Common myeloid progenitor, CD34-positive (primary cell): ENCODE measurements around the gene SELENOO.

Experiments
- CTCF ChIA-PET: fragments of 350-600 bp; sonication (Branson Sonifier 250); formaldehyde crosslinking; loops from one replicate; lab custom pipeline; 2021; ENCODE audit warnings: antibody characterized with exemption; lab: Charles Lee
- POLR2A ChIA-PET: fragments of 350-600 bp; sonication (Branson Sonifier 250); formaldehyde crosslinking; loops from one replicate; lab custom pipeline; 2021; ENCODE audit warnings: antibody characterized with exemption; lab: Charles Lee
- DNase-seq, 3 donors: peaks; one replicate each; pipeline versions ENCODE4 v3.0.0 to v3.0.0-alpha.2; 2013
- H3K27ac ChIP-seq, 2 experiments: 1 replicate in 1 of 2; 2 replicates in 1 of 2; pipeline ENCODE4 v1.7.0; 2013; ENCODE audit warnings: inconsistent platforms in 2 of 2, low read length in 2 of 2, mild to moderate bottlenecking in 2 of 2, low read depth in 1 of 2, moderate library complexity in 1 of 2; ENCODE audit not compliant: severe bottlenecking in 2 of 2, insufficient read depth in 1 of 2, poor library complexity in 1 of 2
- H3K27me3 ChIP-seq, 5 experiments: replicated peaks in 2 of 5; 1 replicate in 3 of 5; 2 replicates in 2 of 5; pipeline versions ENCODE4 v1.6.1 to v1.7.0; 2013; ENCODE audit warnings: low read length in 4 of 5, mild to moderate bottlenecking in 2 of 5, moderate library complexity in 2 of 5, inconsistent platforms in 1 of 5; ENCODE audit not compliant: insufficient read depth in 5 of 5, control insufficient read depth in 4 of 5
- H3K36me3 ChIP-seq, 4 experiments: 1 replicate in 2 of 4; 2 replicates in 2 of 4; pipeline versions ENCODE4 v1.6.1 to v1.7.0; 2013; ENCODE audit warnings: low read length in 3 of 4, control low read depth in 1 of 4, mild to moderate bottlenecking in 1 of 4; ENCODE audit not compliant: control insufficient read depth in 4 of 4, insufficient read depth in 4 of 4
- H3K4me1 ChIP-seq, 4 experiments: 1 replicate in 3 of 4; 2 replicates in 1 of 4; pipeline versions ENCODE4 v1.6.1 to v1.7.1; 2013; ENCODE audit warnings: low read length in 3 of 4, mild to moderate bottlenecking in 3 of 4, control low read depth in 1 of 4, inconsistent platforms in 1 of 4, moderate library complexity in 1 of 4; ENCODE audit not compliant: control insufficient read depth in 4 of 4, insufficient read depth in 4 of 4; ENCODE audit errors: control extremely low read depth in 1 of 4
- H3K4me3 ChIP-seq, 7 experiments: 1 replicate in 4 of 7; 2 replicates in 3 of 7; pipeline versions ENCODE4 v1.5.1 to v1.7.0; 2013; ENCODE audit warnings: mild to moderate bottlenecking in 7 of 7, low read length in 6 of 7, moderate library complexity in 6 of 7, inconsistent platforms in 2 of 7, low read depth in 2 of 7, control low read depth in 1 of 7; ENCODE audit not compliant: insufficient read depth in 4 of 7, control insufficient read depth in 1 of 7; ENCODE audit errors: extremely low read depth in 1 of 7
- H3K9me3 ChIP-seq, 5 experiments: 1 replicate in 4 of 5; 2 replicates in 1 of 5; pipeline versions ENCODE4 v1.6.1 to v1.7.1; 2013; ENCODE audit warnings: low read length in 4 of 5, mild to moderate bottlenecking in 2 of 5, inconsistent platforms in 1 of 5, low read depth in 1 of 5, moderate library complexity in 1 of 5; ENCODE audit not compliant: control insufficient read depth in 4 of 5, insufficient read depth in 2 of 5; ENCODE audit errors: control extremely low read depth in 1 of 5
- WGBS: methylation state at CpG from one replicate; pipeline ENCODE4 v1.1.5; 2013; ENCODE audit not compliant: insufficient coverage; 5-methylcytosine and 5-hydroxymethylcytosine counted together

The SELENOO gene

DNA sequence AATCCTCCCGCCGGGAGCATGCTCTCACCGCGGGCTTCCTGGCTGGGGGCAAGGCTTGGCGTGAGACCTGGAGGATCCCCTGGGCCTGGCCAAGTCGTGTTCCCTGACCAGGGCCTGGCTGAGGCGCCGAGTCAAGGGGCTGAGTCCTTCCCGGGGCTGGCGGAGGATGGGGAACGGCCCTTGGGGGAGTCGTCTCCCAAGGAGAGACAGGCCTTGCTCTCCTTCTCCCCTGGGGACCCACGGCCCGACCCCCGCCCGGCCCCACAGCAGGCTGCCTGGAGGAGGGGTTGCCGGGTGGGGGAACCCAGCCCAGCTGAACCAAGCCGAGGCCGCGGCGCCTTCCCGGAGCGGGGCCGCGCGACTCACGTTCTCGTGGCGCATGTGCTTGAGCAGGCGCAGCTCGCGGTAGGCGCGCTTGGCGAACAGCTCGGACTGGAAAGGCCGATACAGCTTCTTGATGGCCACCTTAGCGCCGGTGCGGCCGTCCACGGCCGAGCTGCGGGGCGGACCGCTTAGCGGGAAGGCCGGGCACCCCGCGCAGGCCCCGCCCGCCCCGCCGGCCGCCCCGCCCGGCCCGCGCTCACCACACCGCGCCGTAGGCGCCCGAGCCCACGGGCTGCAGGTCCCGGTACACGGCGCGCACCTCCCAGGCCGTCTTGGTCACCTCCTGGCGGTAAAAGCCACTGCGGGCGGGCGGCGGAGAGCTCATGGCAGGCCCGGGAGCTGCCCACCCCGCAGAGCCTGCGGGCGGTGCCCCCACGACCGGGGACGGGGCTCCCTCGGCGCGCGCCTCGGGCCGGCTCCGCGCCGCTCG is 60.2 kb downstream of the SELENOO start:
- POLR2A ChIA-PET = no interaction called here
- under 1% methylated on average over 82 of the region's 92 CpGs for WGBS
- Histone ChIP-seq H3K9me3 (no peaks in the 10 kb centered on the region), H3K27me3 (no peaks in the 10 kb centered on the region), H3K27ac (no peak overlapping the region), H3K36me3 (peaks cover 0 to 33% (median 10%) of the 10 kb centered on the region in 4 experiments), H3K4me1 (peaks cover 0 to 26% (median 24%) of the 10 kb centered on the region in 4 experiments), H3K4me3 (peak overlapping the region; percentile 13 to 72 (median 61))
- DNase-seq = peak in 2 of 3 donors; percentile 49 to 65
- CTCF ChIA-PET = interaction anchor here (1.1 kb wide), 1 partner anchor 9 kb away, joined by 5 read pairs; no protein-coding TSS in a partner anchor

DNA sequence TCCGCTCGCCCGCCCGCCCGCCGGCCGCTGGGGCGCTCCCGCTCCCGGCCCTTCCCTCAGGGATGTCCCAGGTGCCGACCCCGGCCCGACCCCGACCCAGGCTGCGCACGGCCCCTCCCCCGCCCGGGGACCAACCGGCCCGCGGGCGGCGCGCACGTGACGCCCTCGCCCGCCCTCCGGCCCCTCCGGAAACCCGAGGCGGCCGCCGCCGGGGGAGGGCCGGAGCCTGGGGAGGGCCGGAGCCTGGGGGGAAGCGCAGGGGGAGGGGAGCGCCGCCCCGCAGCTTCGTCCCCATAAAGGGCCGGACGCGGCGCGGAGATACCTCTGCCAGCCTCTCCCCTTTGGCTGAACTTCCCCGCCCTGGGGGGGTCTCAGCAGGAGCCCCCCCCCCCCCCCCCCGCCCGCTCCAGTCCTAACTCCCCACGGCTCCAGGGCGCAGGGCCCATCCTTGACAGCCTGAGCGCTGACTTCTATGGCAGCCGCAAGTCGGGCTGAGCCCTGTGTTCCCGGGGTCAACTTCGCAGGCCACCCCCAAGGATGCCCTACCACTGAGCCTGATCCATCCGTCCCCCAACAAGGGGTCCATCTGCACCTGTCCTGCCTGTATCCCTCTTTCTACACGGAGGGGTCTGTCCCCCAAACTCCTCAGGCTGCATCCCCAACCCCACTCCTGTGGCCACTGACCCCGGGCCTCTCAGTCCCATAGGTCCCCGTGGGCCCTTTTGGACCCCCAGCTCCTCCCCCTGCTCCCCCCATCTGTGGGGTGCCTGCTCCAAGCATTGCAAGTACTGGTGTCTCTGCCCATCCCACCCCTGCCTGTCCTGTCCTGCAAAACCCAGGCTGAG is 61.0 kb downstream of the SELENOO start, which contains the start of gene MAPK12:
Gene MAPK12 (minus strand): TSS at position 69 of the 845 bp plus-strand sequence. CDS start 174 bp downstream, outside the sequence.
- Histone ChIP-seq H3K36me3 (peaks cover 0 to 28% (median 11%) of the 10 kb centered on the region in 4 experiments), H3K4me1 (peaks cover 0 to 26% (median 24%) of the 10 kb centered on the region in 4 experiments), H3K4me3 (peak within 1 kb of the TSS; percentile 13 to 72 (median 61)), H3K9me3 (peaks cover 0 to 3% (median 0%) of the 10 kb centered on the region in 5 experiments), H3K27ac (no peak within 1 kb of the TSS), H3K27me3 (no peaks in the 10 kb centered on the region)
- DNase-seq = no peak
- POLR2A ChIA-PET = interaction anchor here (0.6 to 1.2 kb wide), 2 partner anchors 9 to 209 kb away, joined by 3 read pairs; no protein-coding TSS in a partner anchor
- CTCF ChIA-PET = interaction anchor here (1.1 to 3.8 kb wide), 3 partner anchors 9 to 80 kb away, joined by 5 to 31 read pairs (median 6); partner anchors contain the start of gene HDAC10
- 1% methylated on average over 39 of the region's 61 CpGs for WGBS

DNA sequence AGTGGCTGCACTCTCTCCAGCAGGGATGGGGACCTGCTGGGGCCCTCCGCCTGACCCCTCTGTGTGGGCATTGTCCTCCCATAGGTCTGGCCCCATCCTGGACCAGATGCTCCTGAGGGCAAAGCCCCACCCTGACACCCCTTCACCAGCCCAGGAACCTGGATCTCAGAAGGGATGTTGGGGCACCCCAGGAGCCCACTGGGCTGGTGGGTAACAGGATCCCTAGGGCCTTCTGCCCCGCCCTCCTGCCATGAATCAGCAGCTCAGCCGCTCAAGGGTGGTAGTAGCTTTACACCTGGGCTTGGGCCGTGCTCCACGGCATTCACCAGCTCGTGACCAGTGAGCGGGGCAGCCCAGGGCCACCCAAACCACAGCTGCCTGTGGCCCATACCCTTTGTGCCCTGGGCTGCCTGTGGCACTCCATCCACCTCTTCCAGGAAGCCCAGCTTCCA is 61.7 kb downstream of the SELENOO start:
- POLR2A ChIA-PET = interaction anchor here (0.6 to 1.2 kb wide), 2 partner anchors 10 to 208 kb away, joined by 3 read pairs; no protein-coding TSS in a partner anchor

DNA sequence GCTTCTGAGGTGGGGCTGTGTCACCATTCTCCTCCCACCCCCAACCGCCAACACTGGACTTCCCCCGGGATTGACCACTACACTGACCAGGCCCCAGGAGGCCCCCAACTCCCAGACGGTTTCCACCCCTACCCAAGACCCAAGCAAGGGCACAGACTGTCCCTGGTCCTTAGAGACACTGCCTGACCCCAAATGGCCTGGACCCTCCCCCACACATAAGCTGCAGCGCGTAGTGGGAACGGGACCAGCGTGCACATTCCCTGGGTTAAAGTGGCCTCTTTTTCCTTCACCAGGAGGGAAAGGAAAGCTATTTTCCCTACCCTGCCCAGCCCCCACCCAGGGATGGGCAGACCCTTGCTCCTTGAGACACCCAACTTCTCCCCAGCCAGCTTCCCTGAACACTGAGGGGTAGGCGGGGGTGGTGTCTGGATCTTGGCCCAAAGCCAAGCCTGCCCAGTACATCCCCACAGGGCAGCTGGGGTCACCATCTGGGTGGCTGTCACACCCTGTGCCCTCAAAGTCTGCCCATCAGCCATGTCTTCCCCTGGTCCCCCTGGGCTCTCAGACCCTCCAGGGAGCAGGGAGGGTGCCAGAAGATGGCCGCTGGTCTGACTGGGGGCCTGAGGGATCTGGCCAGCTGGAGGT is 62.3 kb downstream of the SELENOO start:
- peaks cover 0 to 16% (median 7%) of the 10 kb centered on the region in 4 experiments for H3K36me3 ChIP-seq
- H3K9me3 ChIP-seq = peaks cover 0 to 8% (median 0%) of the 10 kb centered on the region in 5 experiments
- ChIA-PET POLR2A (no interaction called here), CTCF (interaction anchor here (0.5 to 3.8 kb wide), 5 partner anchors 10 to 97 kb away, joined by 3 to 31 read pairs (median 6); partner anchors contain the start of gene HDAC10)
- no peak for DNase-seq
- H3K27me3 ChIP-seq = no peaks in the 10 kb centered on the region
- H3K27ac ChIP-seq = no peak overlapping the region
- peak overlapping the region in 1 of 7 experiments; percentile 72 for H3K4me3 ChIP-seq
- H3K4me1 ChIP-seq = peaks cover 0 to 30% (median 27%) of the 10 kb centered on the region in 4 experiments
- 81% methylated on average over 9 of the region's 9 CpGs for WGBS

More for the DNA sequence above, 61.7 kb downstream of the SELENOO start:
- H3K4me1 ChIP-seq = peaks cover 0 to 26% (median 24%) of the 10 kb centered on the region in 4 experiments
- peaks cover 0 to 21% (median 8%) of the 10 kb centered on the region in 4 experiments for H3K36me3 ChIP-seq
- peak overlapping the region in 1 of 7 experiments; percentile 72 for H3K4me3 ChIP-seq
- DNase-seq = peak in 2 of 3 donors; percentile 55 to 63
- no peak overlapping the region for H3K27ac ChIP-seq
- CTCF ChIA-PET = interaction anchor here (0.5 to 3.8 kb wide), 5 partner anchors 10 to 97 kb away, joined by 3 to 31 read pairs (median 6); partner anchors contain the start of gene HDAC10
- H3K9me3 ChIP-seq = peaks cover 0 to 8% (median 0%) of the 10 kb centered on the region in 5 experiments
- 16% methylated on average over 7 of the region's 7 CpGs for WGBS
- H3K27me3 ChIP-seq = no peaks in the 10 kb centered on the region

DNA sequence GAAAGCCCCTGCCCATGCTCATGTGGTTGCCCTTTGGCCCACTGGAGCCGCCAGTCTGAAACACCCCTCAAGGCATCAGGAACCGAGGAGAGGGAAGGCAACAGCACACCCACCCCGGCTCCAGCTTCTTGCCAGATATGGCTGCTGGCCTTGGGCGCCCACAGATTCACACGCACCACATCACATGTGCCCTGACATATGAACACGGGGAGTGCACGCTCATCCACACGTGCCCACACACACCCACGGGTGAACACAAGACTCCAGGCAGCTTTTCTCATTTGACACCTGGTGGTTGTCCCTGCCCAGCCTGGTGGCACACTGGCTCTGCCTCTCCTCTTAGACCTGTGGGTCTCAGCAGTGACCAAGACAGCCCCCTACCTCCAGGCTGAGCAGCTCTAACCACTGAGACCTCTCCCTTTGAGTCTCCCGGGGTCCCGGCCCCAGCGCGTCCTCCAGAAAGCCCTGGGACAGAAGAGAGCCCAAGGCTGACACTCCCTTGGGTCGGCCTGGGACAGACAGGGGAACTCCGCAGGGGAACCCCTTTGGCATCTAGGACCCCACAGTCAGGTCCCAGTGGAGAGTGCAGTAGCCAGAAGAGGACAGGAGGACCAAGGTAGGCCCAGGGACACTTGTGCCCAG is 63.4 kb downstream of the SELENOO start:
- WGBS = 97% methylated on average over 15 of the region's 15 CpGs
- ChIA-PET CTCF (interaction anchor here (1.2 to 3.8 kb wide), 5 partner anchors 8 to 78 kb away, joined by 3 to 31 read pairs (median 5); partner anchors contain the start of gene HDAC10), POLR2A (no interaction called here)
- peaks cover 0 to 8% (median 4%) of the 10 kb centered on the region in 4 experiments for H3K36me3 ChIP-seq
- H3K4me1 ChIP-seq = peaks cover 0 to 41% (median 38%) of the 10 kb centered on the region in 4 experiments
- H3K27ac ChIP-seq = no peak overlapping the region
- no peak for DNase-seq
- H3K4me3 ChIP-seq = no peak overlapping the region
- peaks cover 0 to 8% (median 0%) of the 10 kb centered on the region in 5 experiments for H3K9me3 ChIP-seq
- H3K27me3 ChIP-seq = peaks cover 0 to 4% (median 0%) of the 10 kb centered on the region in 5 experiments
